SJCRH30 (cell line): ENCODE measurements around the gene NAT9. TPM values are rescaled to one million over a fixed set of nuclear protein-coding genes. Genes with fewer than 3 reads are reported as not detected.

ENCODE experiments used
- DNase-seq, 2 experiments: peaks; one replicate each; pipeline ENCODE4 v3.0.0-alpha.2; 2015 to 2020
- H3K27ac ChIP-seq: fragments of 250-450 bp; sonication (Bioruptor Pico); 2 replicates; pipeline ENCODE4 v1.5.1; 2020; ENCODE audit warnings: mild to moderate bottlenecking, moderate library complexity
- H3K27me3 ChIP-seq: fragments of 250-450 bp; sonication (Bioruptor Pico); 2 replicates; pipeline ENCODE4 v1.5.1; 2020; ENCODE audit warnings: mild to moderate bottlenecking, moderate library complexity
- H3K36me3 ChIP-seq: fragments of 250-450 bp; sonication (Bioruptor Pico); 2 replicates; pipeline ENCODE4 v1.5.1; 2020; ENCODE audit warnings: mild to moderate bottlenecking, moderate library complexity
- H3K4me1 ChIP-seq: fragments of 250-450 bp; sonication (Bioruptor Pico); 2 replicates; pipeline ENCODE4 v1.5.1; 2020; ENCODE audit warnings: mild to moderate bottlenecking, moderate library complexity
- H3K4me3 ChIP-seq: fragments of 250-450 bp; sonication (Bioruptor Pico); 2 replicates; pipeline ENCODE4 v1.5.1; 2020; ENCODE audit warnings: mild to moderate bottlenecking, moderate library complexity
- H3K9me3 ChIP-seq: fragments of 250-450 bp; sonication (Bioruptor Pico); replicated peaks from 2 replicates; pipeline ENCODE4 v1.5.1; 2020; ENCODE audit warnings: mild to moderate bottlenecking, moderate library complexity
- total RNA-seq: library from RNA; depleted of rRNA; stranded (reverse); fragments of >200 nt; shearing (Covaris generic); gene quantifications from 2 replicates; pipeline ENCODE4 v1.2.3, GENCODE V29; 2014

NAT9 gene
- total RNA-seq, 1 experiment from 2014 or later, result 50.1 TPM

DNA sequence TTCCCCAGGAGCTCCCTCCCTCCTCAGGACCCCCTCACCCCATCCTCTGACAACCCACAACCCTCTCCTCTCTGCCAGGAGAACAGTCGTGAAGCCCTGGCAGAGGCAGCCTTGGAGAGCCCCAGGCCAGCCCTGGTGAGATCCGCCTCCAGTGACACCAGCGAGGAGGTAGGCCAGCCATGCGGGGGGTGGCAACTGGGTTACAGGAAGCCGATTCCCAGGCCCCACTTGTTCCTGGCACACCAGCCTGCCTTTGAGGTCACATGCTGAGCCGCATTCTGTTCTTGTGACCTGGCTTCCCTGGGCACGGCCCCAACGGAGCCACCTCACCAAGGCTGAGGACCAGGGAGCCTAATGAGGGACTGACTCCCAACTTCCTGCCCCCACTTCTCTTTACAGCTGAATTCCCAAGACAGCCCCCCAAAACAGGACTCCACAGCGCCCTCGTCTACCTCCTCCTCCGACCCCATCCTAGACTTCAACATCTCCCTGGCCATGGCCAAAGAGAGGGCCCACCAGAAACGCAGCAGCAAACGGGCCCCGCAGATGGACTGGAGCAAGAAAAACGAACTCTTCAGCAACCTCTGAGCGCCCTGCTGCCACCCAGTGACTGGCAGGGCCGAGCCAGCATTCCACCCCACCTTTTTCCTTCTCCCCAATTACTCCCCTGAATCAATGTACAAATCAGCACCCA is 7.9 kb downstream of the NAT9 start:
- H3K36me3 ChIP-seq, result peaks cover 26% of the 10 kb centered on the region
- no peak overlapping the region for H3K27ac ChIP-seq
- no peak for DNase-seq

GRCh38 chr17:74767111-74767516 is 9.0 kb downstream of the NAT9 start:
- H3K36me3 ChIP-seq, result peaks cover 15% of the 10 kb centered on the region
- no peak for DNase-seq
- H3K27ac ChIP-seq, result no peak overlapping the region

More for the DNA sequence above, 7.9 kb downstream of the NAT9 start:
- Histone ChIP-seq H3K9me3 (no peaks in the 10 kb centered on the region), H3K4me1 (no peaks in the 10 kb centered on the region; the same call in 1 of the 2 replicates), H3K4me3 (no peak overlapping the region), H3K27me3 (no peaks in the 10 kb centered on the region)

DNA sequence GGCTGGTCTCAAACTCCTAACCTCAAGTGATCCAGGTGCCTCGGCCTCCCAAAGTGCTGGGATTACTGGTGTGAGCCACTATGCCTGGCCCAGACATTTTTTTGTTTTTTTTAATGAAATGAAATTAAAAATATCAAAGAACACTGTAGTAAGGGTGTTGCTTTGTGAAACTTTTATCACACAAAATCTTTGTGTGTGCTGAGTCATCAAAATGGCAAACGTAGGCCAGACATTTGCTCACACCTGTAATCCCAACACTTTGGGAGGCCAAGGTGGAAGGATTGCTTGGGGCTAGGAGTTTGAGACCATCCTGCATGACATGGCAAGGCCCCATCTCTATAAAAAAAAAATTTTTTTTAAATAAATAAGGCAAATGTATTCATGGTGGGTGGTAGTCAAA is 9.7 kb downstream of the NAT9 start:
- DNase-seq, result no peak
- no peaks in the 10 kb centered on the region for H3K27me3 ChIP-seq
- no peak overlapping the region for H3K27ac ChIP-seq
- H3K36me3 ChIP-seq, result peaks cover 8% of the 10 kb centered on the region
- H3K4me1 ChIP-seq, result no peaks in the 10 kb centered on the region; the same call in 1 of the 2 replicates
- no peak overlapping the region for H3K4me3 ChIP-seq
- H3K9me3 ChIP-seq, result no peaks in the 10 kb centered on the region

More at GRCh38 chr17:74767111-74767516, 9.0 kb downstream of the NAT9 start:
- H3K4me3 ChIP-seq, result no peak overlapping the region
- no peaks in the 10 kb centered on the region for H3K27me3 ChIP-seq
- no peaks in the 10 kb centered on the region for H3K9me3 ChIP-seq
- no peaks in the 10 kb centered on the region; the same call in 1 of the 2 replicates for H3K4me1 ChIP-seq

GRCh38 chr17:74764751-74765286 is 11.3 kb downstream of the NAT9 start:
- Histone ChIP-seq H3K27ac (no peak overlapping the region), H3K4me1 (peaks cover 14% of the 10 kb centered on the region), H3K27me3 (no peaks in the 10 kb centered on the region), H3K4me3 (no peak overlapping the region), H3K36me3 (no peaks in the 10 kb centered on the region), H3K9me3 (no peaks in the 10 kb centered on the region)
- DNase-seq, result no peak

DNA sequence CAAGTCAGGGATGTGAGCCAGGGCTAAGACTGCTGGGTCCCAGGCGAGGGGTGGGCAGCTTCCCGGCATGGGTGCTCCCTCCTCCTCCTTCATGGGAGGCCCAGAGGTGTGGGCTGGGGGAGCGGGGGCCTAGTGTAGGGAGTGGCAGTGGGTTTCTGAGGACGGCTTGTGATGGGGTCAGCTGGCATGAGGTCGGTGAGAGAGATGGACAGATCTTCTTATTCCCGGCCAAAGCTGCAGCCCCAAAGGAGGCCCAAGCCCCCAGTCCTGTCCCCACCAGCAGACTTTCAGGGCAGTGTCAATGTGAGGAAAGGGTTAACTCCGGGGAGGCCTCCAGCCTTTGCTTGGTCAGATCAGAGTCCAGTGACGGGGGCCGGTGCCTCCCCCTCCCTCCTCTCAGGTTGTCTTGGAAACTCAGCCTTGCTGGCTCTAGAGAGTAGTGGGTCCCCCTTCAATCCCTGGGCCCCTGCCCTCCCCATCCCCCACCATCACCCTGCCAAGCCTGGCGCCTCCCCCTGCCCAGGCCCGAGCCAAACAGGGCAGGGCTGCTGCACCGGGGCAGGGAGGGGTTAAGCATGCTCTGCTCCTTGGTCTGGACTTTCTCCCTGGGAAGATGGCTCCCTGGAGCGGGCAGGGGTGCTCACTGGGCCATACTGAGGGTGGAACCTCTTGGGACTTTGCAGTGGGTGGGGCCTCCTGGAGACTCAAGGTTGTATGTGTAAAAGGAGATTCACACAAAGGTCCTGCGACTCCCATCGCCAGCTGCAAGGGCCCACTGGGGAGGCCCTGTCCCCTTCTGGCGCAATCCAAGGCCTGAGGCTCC is 12.4 kb downstream of the NAT9 start:
- H3K36me3 ChIP-seq, result no peaks in the 10 kb centered on the region
- no peak overlapping the region for H3K27ac ChIP-seq
- no peak for DNase-seq
- H3K9me3 ChIP-seq, result no peaks in the 10 kb centered on the region
- no peaks in the 10 kb centered on the region for H3K27me3 ChIP-seq
- peaks cover 24% of the 10 kb centered on the region for H3K4me1 ChIP-seq
- no peak overlapping the region for H3K4me3 ChIP-seq

DNA sequence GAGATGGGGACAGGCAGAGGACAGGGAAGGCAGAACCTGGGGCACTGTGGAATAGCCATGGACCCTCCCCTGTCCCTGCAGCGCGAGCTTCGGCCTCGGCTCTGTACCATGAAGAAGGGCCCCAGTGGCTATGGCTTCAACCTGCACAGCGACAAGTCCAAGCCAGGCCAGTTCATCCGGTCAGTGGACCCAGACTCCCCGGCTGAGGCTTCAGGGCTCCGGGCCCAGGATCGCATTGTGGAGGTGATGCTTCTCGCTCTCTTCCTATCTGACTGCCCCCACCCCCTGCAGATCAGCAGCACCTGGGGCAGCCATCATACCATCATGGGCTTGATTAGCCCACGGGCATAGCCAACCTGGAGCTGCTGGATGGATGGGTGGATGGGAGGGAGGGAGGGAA is 14.2 kb downstream of the NAT9 start:
- H3K4me1 ChIP-seq, result peaks cover 43% of the 10 kb centered on the region
- no peak overlapping the region for H3K27ac ChIP-seq
- H3K4me3 ChIP-seq, result no peak overlapping the region
- no peaks in the 10 kb centered on the region for H3K36me3 ChIP-seq
- no peak for DNase-seq
- H3K9me3 ChIP-seq, result no peaks in the 10 kb centered on the region
- no peaks in the 10 kb centered on the region for H3K27me3 ChIP-seq

GRCh38 chr17:74761419-74761818 is 14.7 kb downstream of the NAT9 start:
- DNase-seq, result no peak
- Histone ChIP-seq H3K9me3 (no peaks in the 10 kb centered on the region), H3K27me3 (no peaks in the 10 kb centered on the region), H3K4me3 (no peak overlapping the region), H3K27ac (no peak overlapping the region), H3K4me1 (peaks cover 46% of the 10 kb centered on the region), H3K36me3 (no peaks in the 10 kb centered on the region)

DNA sequence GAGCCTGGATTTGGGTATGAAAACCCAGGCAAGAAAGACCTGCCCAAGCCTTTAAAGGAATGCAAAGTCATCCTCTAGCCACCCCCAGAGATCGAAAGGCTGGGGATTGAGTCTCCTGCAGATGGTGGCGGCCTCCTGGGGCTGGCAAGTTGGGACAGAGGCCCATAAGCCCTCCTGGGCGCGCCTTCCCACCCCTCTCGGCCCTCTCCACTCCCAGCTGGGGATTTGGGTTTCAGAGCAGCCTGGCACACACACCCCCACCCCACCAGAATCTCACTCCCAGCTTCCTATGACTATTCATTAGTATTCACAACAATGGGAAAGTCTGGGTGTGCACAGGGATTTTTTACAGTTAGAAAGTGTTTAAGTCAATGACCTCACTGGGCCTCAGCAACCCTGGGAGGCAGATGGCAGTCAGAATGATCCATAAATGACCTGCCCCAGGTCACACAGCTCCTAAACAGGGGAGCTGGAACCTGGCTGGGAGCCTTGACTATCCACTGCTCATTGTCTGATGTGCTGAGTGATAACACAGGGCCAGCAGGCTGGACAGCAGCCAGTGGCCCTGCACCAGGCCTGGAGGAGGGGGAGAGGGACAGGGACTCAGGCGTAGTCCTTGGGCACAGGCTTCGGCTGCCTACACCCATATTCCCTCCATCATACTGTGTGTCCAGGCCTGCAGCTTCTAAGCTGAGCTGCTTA is 15.6 kb downstream of the NAT9 start:
- Histone ChIP-seq H3K9me3 (no peaks in the 10 kb centered on the region), H3K27ac (peak overlapping the region; percentile 9; the same call in 1 of the 2 replicates), H3K27me3 (no peaks in the 10 kb centered on the region), H3K4me1 (peaks cover 46% of the 10 kb centered on the region), H3K4me3 (no peak overlapping the region), H3K36me3 (no peaks in the 10 kb centered on the region)
- no peak for DNase-seq

DNA sequence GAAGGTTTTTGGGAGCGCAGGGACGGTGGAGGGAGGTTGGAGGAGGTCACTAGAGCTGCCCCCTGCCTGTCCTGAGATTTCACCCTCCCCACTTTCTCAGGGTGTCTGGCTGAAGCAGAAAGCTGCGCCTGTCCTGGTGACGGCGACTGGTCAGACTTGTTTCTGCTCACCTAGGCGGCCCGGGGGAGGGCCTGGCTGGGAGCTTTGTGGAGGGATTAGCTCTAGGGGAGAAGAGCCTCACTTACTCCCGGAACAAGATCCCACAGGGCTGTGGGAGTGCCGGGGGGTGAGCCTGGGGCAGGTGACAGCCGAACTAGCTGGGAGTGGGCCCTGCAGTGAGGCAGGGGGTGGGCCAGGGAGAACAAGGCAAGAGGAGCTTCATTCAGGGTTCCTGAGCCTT is 16.2 kb downstream of the NAT9 start:
- no peaks in the 10 kb centered on the region for H3K36me3 ChIP-seq
- H3K9me3 ChIP-seq, result no peaks in the 10 kb centered on the region
- H3K27ac ChIP-seq, result peak overlapping the region; percentile 9; the same call in 1 of the 2 replicates
- no peak overlapping the region for H3K4me3 ChIP-seq
- H3K4me1 ChIP-seq, result peaks cover 52% of the 10 kb centered on the region
- DNase-seq, result no peak
- H3K27me3 ChIP-seq, result no peaks in the 10 kb centered on the region

DNA sequence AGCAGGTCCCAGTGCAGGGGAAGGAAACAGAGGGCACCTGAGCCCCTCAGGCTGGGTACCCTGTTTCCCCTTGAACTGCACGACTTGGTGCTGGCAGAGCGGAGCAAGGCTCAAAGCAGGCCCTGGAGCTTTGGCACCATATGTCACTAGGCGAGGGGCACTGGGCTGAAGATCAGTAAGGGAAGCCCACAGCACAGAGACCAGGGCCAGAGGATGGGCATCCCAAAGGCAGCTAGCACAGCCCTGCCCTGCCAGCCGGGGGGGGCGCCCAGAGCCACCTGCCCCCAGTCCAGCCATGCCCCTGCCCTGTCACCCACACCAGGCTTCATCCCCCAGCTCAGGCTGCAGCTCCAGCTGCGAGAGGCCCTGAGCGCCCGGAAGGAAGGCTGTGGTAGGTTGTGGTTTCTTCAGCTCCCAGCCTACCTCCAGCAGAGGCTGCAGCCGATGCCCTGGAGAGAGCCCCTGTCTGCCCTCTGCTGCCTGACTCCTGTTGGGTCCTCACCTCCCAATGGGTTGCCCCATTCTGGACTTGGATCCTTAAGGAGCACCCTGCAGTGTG is 16.8 kb downstream of the NAT9 start:
- Histone ChIP-seq H3K4me3 (no peak overlapping the region), H3K4me1 (peaks cover 53% of the 10 kb centered on the region), H3K27me3 (no peaks in the 10 kb centered on the region), H3K9me3 (no peaks in the 10 kb centered on the region), H3K27ac (no peak overlapping the region; the same call in 1 of the 2 replicates), H3K36me3 (no peaks in the 10 kb centered on the region)
- peak; percentile 69 to 80 for DNase-seq

- no peaks in the 10 kb centered on the region for H3K36me3 ChIP-seq
- peak overlapping the region; percentile 30; the same call in 1 of the 2 replicates for H3K4me3 ChIP-seq
- H3K4me1 ChIP-seq, result peaks cover 53% of the 10 kb centered on the region
- H3K27ac ChIP-seq, result peak overlapping the region; percentile 71
- no peaks in the 10 kb centered on the region for H3K27me3 ChIP-seq
- no peaks in the 10 kb centered on the region for H3K9me3 ChIP-seq
- peak; percentile 86 to 87 for DNase-seq
These were observed 17.3 kb downstream of the NAT9 start for GRCh38 chr17:74758848-74759168.

GRCh38 chr17:74757931-74758847 is 18.0 kb downstream of the NAT9 start:
- peak overlapping the region; percentile 30 for H3K4me3 ChIP-seq
- DNase-seq, result peak; percentile 86 to 91
- H3K27me3 ChIP-seq, result no peaks in the 10 kb centered on the region
- no peaks in the 10 kb centered on the region for H3K36me3 ChIP-seq
- peak overlapping the region; percentile 71 for H3K27ac ChIP-seq
- H3K9me3 ChIP-seq, result no peaks in the 10 kb centered on the region
- H3K4me1 ChIP-seq, result peaks cover 53% of the 10 kb centered on the region

DNA sequence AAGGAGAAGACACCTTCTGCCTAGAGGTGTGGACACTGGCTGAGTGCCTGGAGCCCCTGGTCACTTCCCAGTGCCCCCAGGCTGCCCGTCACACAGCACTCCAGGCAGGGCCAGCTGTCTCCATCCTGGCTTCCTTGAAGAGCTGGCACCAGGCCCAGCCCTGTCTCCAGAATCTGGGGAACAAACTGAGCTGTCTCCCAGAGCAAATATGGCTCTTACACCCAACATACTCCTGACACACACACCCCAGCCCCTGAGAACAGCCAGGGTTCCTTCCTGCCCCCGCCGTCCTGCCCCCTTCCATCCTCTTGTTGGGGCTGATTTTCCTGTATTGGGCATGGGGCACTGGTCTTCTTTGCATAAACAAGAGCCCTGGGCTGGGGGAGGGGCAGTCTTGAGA is 18.6 kb downstream of the NAT9 start:
- Histone ChIP-seq H3K4me1 (peaks cover 53% of the 10 kb centered on the region), H3K27ac (peak overlapping the region; percentile 71), H3K27me3 (no peaks in the 10 kb centered on the region), H3K36me3 (no peaks in the 10 kb centered on the region), H3K4me3 (peak overlapping the region; percentile 30), H3K9me3 (no peaks in the 10 kb centered on the region)
- peak; percentile 88 to 92 for DNase-seq
